K562 (cell line): ENCODE data around the gene BAHD1. TPM values are rescaled to one million over a fixed set of nuclear protein-coding genes. Genes with fewer than 3 reads are reported as not detected.

Source experiments
- ATAC-seq: fragments of 200-7000 bp; cut with Tn5 transposase; 3 replicates; pipeline ENCODE4 v1.9.1; 2020; ENCODE audit warnings: moderate library complexity
- BruUV-seq: library from RNA; stranded (reverse); fragments of 400-500 nt; replicated peaks from 2 replicates; lab custom pipeline; 2021; lab: Mats Ljungman, UMichigan
- CTCF ChIA-PET: fragments of 300-600 bp; formaldehyde crosslinking; extraction: SDS; loops from one replicate; lab custom pipeline; 2021; ENCODE audit warnings: low intra/inter-chr PET ratio; lab: Yijun Ruan, JAX
- POLR2A ChIA-PET: fragments of 300-600, 350-650 bp; sonication (Branson Sonifier 250); formaldehyde crosslinking; extraction: SDS; loops from one replicate; lab custom pipeline; 2021; ENCODE audit warnings: antibody characterized with exemption, inconsistent platforms; lab: Yijun Ruan, JAX
- DNase-seq, 4 experiments: peaks; one replicate each; pipeline versions ENCODE4 v3.0.0 to v3.0.0-alpha.2; 2011 to 2018; ENCODE audit warnings: low spot score in 3 of 4, mixed read lengths in 3 of 4; ENCODE audit errors: extremely low read depth in 1 of 4
- FAIRE-seq: peaks from 2 replicates; lab custom pipeline; 2011; peaks lifted over from hg19 to GRCh38; lab: Jason Lieb, UNC
- H2AFZ ChIP-seq: 2 replicates; pipeline ENCODE4 v1.6.0; 2011; ENCODE audit warnings: low read depth, low read length, control low read depth, inconsistent platforms
- H3K27ac ChIP-seq: fragments of 200-600 bp; 3 replicates; pipeline ENCODE4 v1.8.0; 2011; ENCODE audit warnings: low read depth, mild to moderate bottlenecking, control low read depth, inconsistent platforms, low read length, moderate library complexity, mixed read lengths; ENCODE audit errors: extremely low read depth
- H3K27me3 ChIP-seq, 2 experiments: fragments of 300-600 bp in 1 of 2; 2 replicates in 1 of 2; 3 replicates in 1 of 2; pipeline versions ENCODE4 v1.6.0 to v1.8.0; 2011; ENCODE audit warnings: inconsistent platforms in 2 of 2, low read length in 2 of 2, mild to moderate bottlenecking in 1 of 2, mixed read lengths in 1 of 2, moderate library complexity in 1 of 2; ENCODE audit not compliant: control insufficient read depth in 2 of 2, insufficient read depth in 2 of 2
- H3K36me3 ChIP-seq: fragments of 300-600 bp; 3 replicates; pipeline ENCODE4 v1.8.0; 2011; ENCODE audit warnings: mild to moderate bottlenecking, low read length, inconsistent platforms; ENCODE audit not compliant: control insufficient read depth, insufficient read depth
- H3K4me1 ChIP-seq, 2 experiments: fragments of 200-600 bp in 1 of 2; replicated peaks in 1 of 2; 2 replicates in 1 of 2; 3 replicates in 1 of 2; pipeline versions ENCODE4 v1.5.1 to v1.8.0; 2011; ENCODE audit warnings: inconsistent platforms in 2 of 2, low read length in 2 of 2, mild to moderate bottlenecking in 1 of 2, mixed read lengths in 1 of 2, moderate library complexity in 1 of 2; ENCODE audit not compliant: control insufficient read depth in 2 of 2, insufficient read depth in 2 of 2
- H3K4me2 ChIP-seq: 2 replicates; pipeline ENCODE4 v1.6.1; 2011; ENCODE audit warnings: low read length, control low read depth, inconsistent platforms, mixed read lengths; ENCODE audit not compliant: insufficient read depth
- H3K4me3 ChIP-seq: fragments of 200-600 bp; sonication (generic), shearing (Covaris generic); 2 replicates; pipeline ENCODE4 v1.5.1; 2016; ENCODE audit warnings: control low read depth, inconsistent platforms
- H3K79me2 ChIP-seq: fragments of 200-600 bp; 3 replicates; pipeline ENCODE4 v1.8.0; 2011; ENCODE audit warnings: low read length, inconsistent platforms; ENCODE audit not compliant: control insufficient read depth, insufficient read depth
- H3K9ac ChIP-seq, 2 experiments: 2 replicates each; pipeline versions ENCODE4 v1.6.0 to v1.6.1; 2011; ENCODE audit warnings: low read depth in 2 of 2, low read length in 2 of 2, control low read depth in 1 of 2, inconsistent platforms in 1 of 2, mild to moderate bottlenecking in 1 of 2, mixed read lengths in 1 of 2; ENCODE audit not compliant: insufficient read depth in 1 of 2
- H3K9me1 ChIP-seq: one replicate; pipeline ENCODE4 v1.6.0; 2011; ENCODE audit warnings: inconsistent platforms, mild to moderate bottlenecking, low read length, moderate library complexity; ENCODE audit not compliant: control insufficient read depth, insufficient read depth
- H3K9me3 ChIP-seq: replicated peaks from 2 replicates; pipeline ENCODE4 v1.5.1; 2011; ENCODE audit warnings: low read depth, low read length, inconsistent platforms; ENCODE audit not compliant: control insufficient read depth, insufficient read depth
- H4K20me1 ChIP-seq: replicated peaks from 2 replicates; pipeline ENCODE4 v1.6.1; 2011; ENCODE audit warnings: low read length, inconsistent platforms, mixed read lengths; ENCODE audit not compliant: control insufficient read depth, insufficient read depth
- DDX20 ChIP-seq: fragments of 450-650 bp; IDR thresholded peaks from 2 replicates; pipeline ENCODE4 v1.6.1; 2016; ENCODE audit warnings: missing genetic modification characterization, low read depth, mild to moderate bottlenecking, missing compliant biosample characterization, moderate library complexity
- EWSR1 ChIP-seq: fragments of 450-650 bp; IDR thresholded peaks from 2 replicates; pipeline ENCODE4 v1.6.1; 2018; ENCODE audit warnings: borderline replicate concordance, mild to moderate bottlenecking, low read depth, moderate library complexity; ENCODE audit not compliant: partially characterized antibody
- IRF2 ChIP-seq: sonication (generic); formaldehyde crosslinking; IDR thresholded peaks from 2 replicates; pipeline ENCODE4 v1.8.1; 2022; ENCODE audit warnings: mild to moderate bottlenecking, missing genetic modification reagents
- MAFF ChIP-seq: IDR thresholded peaks from 2 replicates; pipeline ENCODE4 v1.6.1; 2012; ENCODE audit warnings: low read length, improper control_type of control experiment
- ZFP36 ChIP-seq: fragments of 150-350 bp; IDR thresholded peaks from 2 replicates; pipeline ENCODE4 v1.6.1; 2018; ENCODE audit warnings: low read length, low read depth; ENCODE audit not compliant: partially characterized antibody
- ZNF121 ChIP-seq: sonication (generic); formaldehyde crosslinking; conservative IDR thresholded peaks from 2 replicates; pipeline ENCODE4 v1.8.0; 2022; ENCODE audit warnings: missing genetic modification reagents
- ZNF592 ChIP-seq: fragments of 450-650 bp; IDR thresholded peaks from 2 replicates; pipeline ENCODE4 v1.6.1; 2017; ENCODE audit warnings: antibody characterized with exemption, mild to moderate bottlenecking
- ZNF609 ChIP-seq: sonication (generic); formaldehyde crosslinking; IDR thresholded peaks from 2 replicates; pipeline ENCODE4 v1.8.1; 2023; ENCODE audit warnings: missing genetic modification reagents, mild to moderate bottlenecking, borderline replicate concordance
- WGBS: fragments of 100-300 bp; shearing (Covaris generic); methylation state at CpG from one replicate; pipeline ENCODE4 v1.1.6; 2016; ENCODE audit warnings: low coverage, mixed read lengths; ENCODE audit not compliant: insufficient coverage; ENCODE audit errors: missing lambda C conversion rate; 5-methylcytosine and 5-hydroxymethylcytosine counted together
- in situ Hi-C: fragments of 300-500 bp; cut with MboI; formaldehyde crosslinking; loops from 4 replicates; pipeline ENCODE4 v1.15.0; 2018; ENCODE audit warnings: inconsistent platforms, mixed read lengths
- intact Hi-C: fragments of 100-400 bp; cut with micrococcal nuclease; formaldehyde crosslinking; loops from 2 replicates; pipeline ENCODE4 v1.14.2; 2022
- polyA plus RNA-seq, 8 experiments: library from polyadenylated mRNA; depleted of rRNA in 4 of 8; stranded (reverse) in 5 of 8; unstranded in 3 of 8; fragments of >200 nt; fragmentation: Nextera tagmentation in 2 of 8; fragmentation: Illumina TruSeq in 1 of 8; extraction: Ambion mirVana in 2 of 8; extraction: Trizol in 1 of 8; gene quantifications; 2 replicates each; pipeline versions ENCODE4 v1.2.1 to v1.2.3, GENCODE V29; 2011 to 2014; ENCODE audit warnings: inconsistent platforms in 1 of 8, missing spikeins in 1 of 8
- total RNA-seq, 7 experiments: library from RNA; depleted of rRNA in 6 of 7; stranded (reverse); fragments of >200 nt in 6 of 7; fragmentation: Illumina TruSeq in 2 of 7; extraction: Trizol in 2 of 7; gene quantifications; 2 replicates each; pipeline versions ENCODE4 v1.2.1 to v1.2.3, GENCODE V29; 2011 to 2021; ENCODE audit warnings: low replicate concordance in 1 of 7

BAHD1 gene
- total and polyA plus RNA-seq, 9 of the 15 experiments (the other 6 are each of a cell fraction or from before 2014, with no cell fraction given) = 0.55 to 38.5 (median 11.5) TPM

GRCh38 chr15:40512440-40512839, 71.7 kb downstream of the BAHD1 start:
- ATAC-seq = no peak
- 92% methylated on average over 2 of the region's 2 CpGs for WGBS
- no peak for FAIRE-seq
- Histone ChIP-seq H3K4me2 (peak overlapping the region; percentile 72), H3K27ac (no peak overlapping the region), H4K20me1 (no peaks in the 10 kb centered on the region), H3K27me3 (no peaks in the 10 kb centered on the region), H3K4me1 (peaks cover 13 to 21% of the 10 kb centered on the region in 2 experiments), H3K9me1 (peaks cover 4% of the 10 kb centered on the region), H2AFZ (peak overlapping the region; percentile 88), H3K36me3 (no peaks in the 10 kb centered on the region), H3K4me3 (no peak overlapping the region), H3K79me2 (no peaks in the 10 kb centered on the region), H3K9ac (peak overlapping the region; percentile 2 to 59; a peak in 3 of 4 replicates), H3K9me3 (no peaks in the 10 kb centered on the region)
- intact Hi-C loops = loop anchor here (10.0 kb wide), 1 partner anchor 272 kb away; no protein-coding TSS in a partner anchor
- no peak for DNase-seq
- TF ChIP-seq IRF2 (no peak), EWSR1 (no peak), ZFP36 (no peak), MAFF (no peak), DDX20 (tag) (no peak), ZNF592 (no peak), ZNF121 (no peak), ZNF609 (CRISPR knock-in tag) (no peak)
- ChIA-PET CTCF (no interaction called here), POLR2A (interaction anchor here (0.6 to 1.0 kb wide), 3 partner anchors 71 to 252 kb away, joined by 3 to 5 read pairs (median 4); partner anchors contain the start of genes BAHD1 and GCHFR)
- BruUV-seq = no TSS peak
- in situ Hi-C loops = no loop called here
